NCI-H2107 treated with DMSO at 0.1 percent for 48 hours (cell line): ENCODE measurements around the gene RFX4.
"Not testable (repeated sequence)": the region's sequence is repeated elsewhere in the genome, so short reads cannot be mapped to it uniquely, and the experiment has no call there.

Experiments
- DNase-seq: peaks from one replicate; lab custom pipeline; 2025; ENCODE audit not compliant: unreplicated experiment; lab: John Stamatoyannopoulos, UW

The RFX4 gene

DNA sequence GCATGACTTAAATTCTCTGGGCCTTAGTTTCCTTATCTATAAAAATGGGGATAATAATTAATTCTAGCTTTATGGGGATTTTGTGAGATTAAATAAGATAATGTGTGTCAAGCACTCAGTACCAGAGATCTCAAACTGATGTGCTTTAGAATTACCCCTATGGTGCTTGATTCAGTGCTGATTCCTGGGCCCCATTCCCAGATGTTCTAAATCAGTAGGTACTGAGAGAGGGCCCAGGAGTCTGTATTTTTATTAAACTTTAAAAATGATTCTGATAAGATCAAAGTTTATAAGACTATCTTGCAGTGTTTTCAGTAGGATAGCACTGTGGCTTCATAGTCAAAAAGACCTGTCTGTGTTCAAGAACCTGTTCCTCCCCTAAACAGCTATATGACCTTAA lies 102.6 kb downstream of the RFX4 start:
- DNase-seq, result no peak

DNA sequence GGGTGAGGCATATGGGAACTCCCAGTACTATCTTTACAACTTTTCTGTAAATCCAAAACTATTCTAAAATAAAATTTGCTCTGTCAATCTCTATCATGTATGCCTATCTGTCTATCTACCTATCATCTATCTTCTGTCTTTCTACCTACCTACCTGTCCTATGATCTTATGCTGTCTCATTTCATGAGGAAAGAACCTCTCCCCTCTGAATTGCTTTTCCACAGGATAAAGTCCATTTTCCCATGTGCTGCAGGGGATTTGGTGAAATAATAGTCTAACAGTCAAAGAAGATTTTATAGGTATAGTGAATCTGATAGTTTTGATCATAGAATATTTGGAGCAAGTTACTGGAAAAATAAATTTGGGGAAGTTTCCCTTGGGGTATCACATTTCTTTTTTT lies 104.9 kb downstream of the RFX4 start:
- DNase-seq, result no peak

DNA sequence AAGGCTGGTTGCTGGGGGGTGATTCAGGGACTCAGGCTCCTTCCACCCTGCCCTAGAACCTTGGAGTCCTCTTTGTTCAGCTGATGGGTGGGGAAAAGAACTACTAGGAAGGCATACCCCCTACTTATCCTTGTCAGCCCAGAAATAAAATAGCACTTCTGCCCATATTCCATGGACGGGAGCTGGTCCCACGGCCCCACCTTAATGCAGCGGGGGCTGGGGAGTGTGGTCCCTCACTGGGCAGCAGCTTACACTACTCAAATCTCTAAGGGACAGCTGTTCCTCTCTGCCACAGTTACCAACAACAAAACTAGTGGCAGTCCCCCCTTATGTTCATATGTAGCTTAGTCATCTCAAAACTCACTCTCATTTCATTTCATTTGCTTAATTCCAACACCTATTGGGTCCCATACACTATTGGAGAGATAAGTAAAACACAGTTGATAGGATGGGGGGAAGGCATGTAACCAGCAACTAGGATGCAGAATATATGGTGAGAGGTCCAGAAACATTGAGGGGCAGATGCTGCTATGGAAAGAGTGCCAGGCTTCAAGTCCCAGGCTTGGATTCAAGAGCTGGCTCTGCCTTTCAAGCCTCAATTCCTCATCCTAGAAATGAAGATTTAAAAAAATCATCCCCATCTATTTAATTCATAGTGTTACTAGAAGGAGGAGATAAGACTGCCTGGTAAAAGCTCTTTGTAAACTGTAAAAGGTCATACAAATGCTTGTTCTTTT lies 107.9 kb downstream of the RFX4 start:
- DNase-seq, result no peak

DNA sequence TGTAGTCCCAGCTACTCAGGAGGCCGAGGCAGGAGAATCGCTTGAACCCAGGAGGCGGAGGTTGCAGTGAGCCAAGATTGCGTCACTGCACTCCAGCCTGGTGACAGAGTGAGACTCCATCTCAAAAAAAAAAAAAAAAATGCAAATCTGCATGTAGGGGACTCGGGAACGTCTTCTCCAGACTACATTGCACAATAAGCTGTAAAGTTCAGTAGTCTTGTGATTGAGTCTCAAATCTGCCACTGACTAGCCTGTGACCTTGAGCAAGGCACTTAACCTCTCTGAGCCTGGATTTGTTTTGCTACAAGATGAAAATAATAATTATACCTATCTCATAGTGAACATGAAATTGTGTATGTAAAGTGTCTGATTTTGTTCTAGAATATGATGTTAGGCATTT lies 109.2 kb downstream of the RFX4 start:
- not testable (repeated sequence) for DNase-seq

DNA sequence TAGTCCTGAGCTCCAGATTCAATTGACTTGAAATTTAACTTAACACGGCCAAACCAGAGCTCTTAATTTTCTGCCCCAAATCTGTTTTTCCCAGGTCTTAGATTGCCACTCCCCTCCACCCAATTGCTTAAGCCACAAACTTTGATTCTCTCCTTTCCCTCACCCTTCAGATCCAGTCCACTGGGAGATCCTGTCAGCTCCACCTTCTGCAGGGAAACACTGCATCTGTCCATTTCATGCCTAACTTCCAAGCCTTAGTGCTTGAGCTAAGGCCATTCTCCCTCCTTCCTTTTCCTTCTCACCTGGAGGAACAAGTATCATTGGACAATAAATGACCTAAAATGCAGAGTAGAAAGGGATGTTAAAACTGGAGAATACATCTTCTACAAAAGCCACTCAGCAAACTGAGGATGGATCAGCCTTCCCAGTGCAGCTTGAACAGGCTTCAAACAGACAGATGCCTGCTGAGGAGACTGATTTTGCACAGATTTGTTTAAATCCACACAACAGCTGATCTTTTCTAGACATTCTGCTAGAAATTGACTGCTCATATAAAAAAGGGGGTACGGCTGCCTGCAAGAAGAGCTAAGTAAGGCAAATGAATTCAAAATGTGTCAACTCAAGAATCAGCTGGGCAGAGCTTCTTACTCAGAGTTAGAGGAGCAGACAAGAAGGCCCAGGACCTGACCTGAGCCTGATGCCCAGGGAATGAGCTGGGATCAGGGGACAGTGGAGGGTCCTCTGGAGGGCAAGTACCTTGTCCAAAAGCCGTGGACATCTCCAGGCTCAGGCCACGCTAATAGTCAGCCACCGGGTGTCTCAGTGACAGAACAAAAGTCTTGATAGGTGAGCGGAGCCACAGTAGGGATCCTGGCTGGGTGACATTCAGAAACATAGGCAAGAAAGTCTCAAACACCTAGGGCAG lies 110.4 kb downstream of the RFX4 start:
- no peak for DNase-seq

DNA sequence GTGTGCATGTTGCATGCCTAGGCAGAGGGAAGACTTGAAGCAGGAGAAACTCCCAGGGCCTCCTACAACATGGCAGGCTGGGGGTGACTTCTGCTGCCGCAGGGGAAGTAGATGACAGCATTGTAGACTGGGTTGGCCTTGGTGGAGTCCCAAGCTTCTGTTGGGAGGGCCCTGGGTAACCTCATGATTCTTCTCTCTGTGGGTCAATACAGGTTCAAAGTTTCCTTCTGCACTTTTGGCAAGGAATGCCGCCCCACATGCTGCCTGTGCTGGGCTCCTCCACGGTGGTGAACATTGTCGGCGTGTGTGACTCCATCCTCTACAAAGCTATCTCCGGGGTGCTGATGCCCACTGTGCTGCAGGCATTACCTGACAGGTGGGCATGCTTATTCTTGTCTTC lies 113.3 kb downstream of the RFX4 start:
- no peak for DNase-seq

DNA sequence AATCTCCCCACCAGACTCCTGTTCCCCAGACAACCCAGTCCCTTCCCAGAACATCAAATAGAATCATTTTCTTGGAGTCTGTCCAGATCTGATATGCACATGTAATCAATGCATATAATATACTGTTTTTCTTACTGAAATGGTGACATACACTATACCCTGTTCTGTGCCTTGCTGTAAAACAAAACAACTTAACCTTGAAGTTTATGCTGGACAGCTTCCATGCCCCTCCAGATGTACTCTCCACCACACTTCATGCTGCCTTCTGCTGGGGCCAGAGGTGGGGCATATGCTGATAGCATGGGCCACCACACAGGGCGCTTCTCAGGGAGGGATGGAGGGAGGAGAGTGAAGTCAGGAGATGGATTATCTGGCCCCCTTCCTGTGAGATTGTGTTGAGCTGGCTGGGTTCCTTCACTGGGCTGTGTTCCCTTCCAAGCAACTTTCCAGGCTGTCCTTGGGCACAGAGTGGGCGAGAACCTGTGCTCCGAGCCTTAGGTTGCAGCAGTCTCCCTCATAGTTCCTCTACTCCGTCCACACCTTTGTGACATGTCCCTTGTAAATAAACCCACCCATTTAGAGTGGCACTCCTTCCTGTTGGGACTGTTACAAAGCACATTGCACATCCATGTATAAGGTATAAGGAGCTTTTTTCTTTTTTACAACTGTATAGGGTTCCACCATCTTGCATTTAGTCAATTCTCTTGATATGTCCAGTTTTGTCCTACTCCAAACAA lies 114.0 kb downstream of the RFX4 start:
- DNase-seq, result no peak

DNA sequence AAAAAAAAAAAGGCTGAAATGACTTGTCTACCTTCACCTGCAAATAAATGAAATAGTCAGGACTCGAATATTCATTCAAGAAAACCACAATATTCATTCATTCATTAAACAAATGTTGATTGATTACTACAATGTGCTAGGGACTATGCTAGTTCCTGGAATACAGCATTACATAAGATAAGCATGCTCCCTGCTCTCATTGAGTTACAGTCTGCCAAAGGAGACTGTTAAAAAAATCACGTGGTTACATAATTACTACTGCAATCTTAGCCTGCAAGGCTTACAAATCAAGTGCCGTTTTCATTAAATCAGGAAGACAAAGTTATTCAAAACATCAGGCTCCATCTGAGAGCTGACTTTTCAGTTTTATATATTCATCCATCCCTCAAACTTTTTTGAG lies 121.3 kb downstream of the RFX4 start:
- DNase-seq, result no peak

DNA sequence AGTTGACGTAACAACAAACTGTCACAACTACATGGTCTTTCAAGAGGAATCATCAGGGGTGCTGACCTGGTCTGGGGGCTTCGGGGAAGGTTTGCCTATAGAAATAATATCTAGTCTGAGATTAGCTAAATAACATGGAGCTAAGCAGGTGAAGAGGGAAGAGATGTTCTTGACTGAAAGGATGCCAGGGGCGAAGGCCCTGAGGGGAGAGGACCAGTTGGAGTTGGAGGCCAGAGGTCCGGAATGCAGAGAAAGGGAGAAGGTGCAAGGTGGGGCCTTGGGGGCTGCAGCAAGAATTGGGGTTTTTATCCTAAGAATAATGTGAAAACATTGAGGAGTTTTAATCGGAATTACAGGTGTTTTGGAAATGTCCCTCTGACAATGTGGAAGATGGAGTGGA lies 123.2 kb downstream of the RFX4 start:
- no peak for DNase-seq

DNA sequence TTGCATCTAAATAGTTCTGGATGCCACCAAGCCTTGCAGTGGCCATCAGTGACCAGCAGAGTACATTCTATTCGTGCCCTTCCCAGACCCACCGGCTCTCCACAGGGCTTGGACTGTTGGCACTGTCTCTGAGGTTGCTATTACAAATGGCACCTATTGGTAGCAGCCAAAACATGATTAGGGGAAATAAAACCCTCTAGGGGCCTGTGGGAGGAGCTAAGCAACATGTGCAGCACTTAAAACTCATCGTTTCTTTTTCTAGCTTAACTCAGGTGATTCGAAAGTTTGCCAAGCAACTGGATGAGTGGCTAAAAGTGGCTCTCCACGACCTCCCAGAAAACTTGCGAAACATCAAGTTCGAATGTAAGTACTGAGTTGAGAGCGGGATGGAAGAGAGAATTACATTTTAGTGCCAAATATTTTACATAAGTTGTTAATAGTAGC lies 126.3 kb downstream of the RFX4 start:
- DNase-seq, result no peak

DNA sequence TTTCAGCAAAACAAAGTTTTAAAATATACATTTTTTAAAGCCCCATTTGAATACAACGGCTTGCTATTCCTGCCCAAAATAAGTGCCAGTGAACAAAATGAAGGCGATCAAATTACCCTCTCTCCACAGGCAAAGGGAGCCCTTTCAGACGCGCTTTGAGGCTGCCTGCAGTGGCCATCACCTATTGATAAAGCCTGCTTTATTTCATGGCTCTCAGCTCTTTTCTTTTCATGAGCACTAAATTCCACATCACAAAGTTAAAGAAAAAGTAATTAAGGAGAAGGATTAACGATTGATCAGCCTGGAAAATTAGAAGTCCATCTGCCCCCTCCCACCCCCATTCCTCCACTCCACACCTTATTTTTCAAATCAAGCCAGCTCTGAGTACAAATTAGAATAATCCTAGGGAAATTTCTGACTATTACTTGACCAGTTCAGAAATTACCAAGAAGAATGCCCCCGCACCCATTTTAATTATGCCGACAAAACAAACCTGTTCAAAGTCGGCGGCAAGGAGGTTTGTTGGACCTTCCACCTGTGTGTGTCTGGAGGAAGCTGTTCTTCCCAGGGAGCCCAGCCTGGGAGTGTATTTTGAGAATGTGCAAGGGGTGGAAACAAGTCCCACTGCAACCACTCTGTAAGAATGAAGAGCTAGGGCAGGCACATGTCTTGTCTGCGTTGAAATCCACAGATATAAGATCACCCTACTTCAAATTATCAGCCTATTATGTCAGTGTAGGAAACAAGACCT lies 127.5 kb downstream of the RFX4 start:
- DNase-seq, result peak; percentile 18

DNA sequence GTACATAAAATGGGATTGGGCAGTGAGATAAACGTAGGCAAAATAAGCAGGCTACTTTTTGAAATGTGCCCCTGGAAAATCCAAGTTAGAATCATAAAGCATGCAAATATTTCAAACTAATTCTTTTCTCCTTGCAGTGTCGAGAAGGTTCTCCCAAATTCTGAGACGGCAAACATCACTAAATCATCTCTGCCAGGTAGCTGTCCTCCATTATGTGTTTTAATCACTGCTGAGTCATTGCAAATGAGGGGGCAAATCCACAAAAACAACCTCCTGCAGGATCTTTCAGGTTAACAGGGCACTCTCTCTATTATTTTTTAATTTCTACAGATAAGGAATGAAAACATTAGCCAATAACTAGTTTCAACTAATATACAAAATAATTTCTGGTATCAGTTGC lies 128.5 kb downstream of the RFX4 start:
- no peak for DNase-seq

DNA sequence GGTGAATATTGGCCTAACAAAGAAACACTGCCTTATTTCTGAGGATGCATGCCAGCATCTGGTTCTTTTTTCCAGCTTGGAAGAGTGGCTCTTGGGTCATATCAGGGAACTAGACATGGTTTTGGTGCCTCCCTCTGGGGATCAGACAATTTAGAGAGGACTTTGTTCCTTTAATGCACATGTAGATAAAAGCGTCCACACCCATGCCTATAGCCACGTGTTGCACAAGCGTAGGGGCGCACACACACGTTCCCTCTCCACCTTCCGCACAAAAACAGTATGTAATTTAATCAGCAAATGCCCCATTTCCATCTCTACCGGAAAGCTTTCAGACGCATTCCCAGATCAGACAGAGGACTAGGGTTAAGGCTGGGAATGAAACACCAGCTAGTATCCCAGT lies 130.0 kb downstream of the RFX4 start:
- DNase-seq, result no peak

DNA sequence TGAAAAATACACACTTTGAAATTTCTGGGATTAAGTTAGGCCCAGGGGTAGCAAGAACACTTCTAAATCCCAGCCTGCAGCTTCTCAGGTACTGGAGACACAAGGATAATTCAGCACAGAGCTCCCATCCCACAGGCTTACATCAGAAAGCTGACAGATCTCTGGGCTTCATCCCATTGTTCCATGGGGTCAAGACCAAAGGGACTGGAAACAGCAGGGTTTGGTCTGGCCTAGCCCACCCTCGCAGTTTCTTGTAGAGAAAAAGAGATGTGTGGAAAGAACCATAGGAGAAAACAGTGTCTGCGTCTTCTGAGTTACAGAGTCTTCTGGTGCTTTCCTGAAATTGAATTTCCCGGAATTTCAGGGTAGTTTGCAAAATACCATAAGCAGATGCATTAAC lies 132.1 kb downstream of the RFX4 start:
- DNase-seq, result no peak

DNA sequence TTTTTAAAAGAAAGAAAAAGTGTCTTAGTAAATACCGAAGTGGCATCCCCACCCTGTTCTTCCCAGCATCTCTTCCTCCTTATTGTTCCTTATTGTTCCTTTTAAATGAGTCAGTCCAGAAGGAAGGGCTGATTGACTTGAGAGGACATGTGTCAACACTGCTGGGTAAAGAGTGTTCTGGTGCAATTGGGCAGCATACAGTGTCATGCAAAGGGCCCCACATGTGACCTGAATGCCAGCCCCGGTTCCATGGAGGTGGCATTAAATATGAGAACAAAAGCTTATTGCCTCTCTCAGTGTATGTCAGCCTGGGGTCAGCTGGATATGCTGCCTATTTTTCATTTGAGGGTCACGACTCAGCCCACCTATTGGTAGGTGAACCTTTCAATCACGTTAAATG lies 132.8 kb downstream of the RFX4 start:
- DNase-seq, result no peak

DNA sequence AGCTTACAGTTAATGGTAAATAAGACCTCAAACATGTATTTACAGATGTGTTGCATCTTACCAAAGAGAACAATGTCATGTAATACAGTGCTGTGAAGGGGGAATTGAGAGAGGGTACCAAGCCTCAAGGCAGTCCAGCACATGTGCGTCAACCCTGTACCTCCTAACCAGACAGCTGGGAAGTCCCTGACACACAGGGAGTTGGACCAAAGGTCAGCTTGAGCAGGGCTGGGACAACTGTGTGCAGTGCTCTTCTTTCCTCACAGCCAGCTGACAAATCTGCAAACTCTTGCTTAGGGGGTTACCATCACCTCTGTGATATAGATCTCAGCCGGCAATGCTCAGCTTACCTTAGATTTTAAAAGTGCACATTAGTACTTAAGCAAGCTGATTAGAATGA lies 134.9 kb downstream of the RFX4 start:
- no peak for DNase-seq

DNA sequence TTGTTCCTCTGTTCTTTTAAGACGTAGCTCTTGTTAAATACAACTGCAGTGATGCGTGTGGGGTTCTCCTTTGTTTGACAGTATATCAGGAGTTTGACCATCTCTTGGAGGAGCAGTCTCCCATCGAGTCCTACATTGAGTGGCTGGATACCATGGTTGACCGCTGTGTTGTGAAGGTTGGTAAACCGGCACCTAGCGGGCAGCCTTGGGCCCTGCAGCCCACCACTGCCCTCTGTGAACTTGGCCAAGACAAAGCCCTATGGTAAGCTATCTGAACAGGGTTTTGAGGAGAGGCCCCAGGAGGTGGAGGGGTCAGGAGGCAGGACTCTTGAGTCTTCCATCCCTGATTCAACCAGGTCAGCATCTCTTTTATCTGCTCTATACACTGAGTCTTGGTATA lies 137.1 kb downstream of the RFX4 start:
- no peak for DNase-seq

DNA sequence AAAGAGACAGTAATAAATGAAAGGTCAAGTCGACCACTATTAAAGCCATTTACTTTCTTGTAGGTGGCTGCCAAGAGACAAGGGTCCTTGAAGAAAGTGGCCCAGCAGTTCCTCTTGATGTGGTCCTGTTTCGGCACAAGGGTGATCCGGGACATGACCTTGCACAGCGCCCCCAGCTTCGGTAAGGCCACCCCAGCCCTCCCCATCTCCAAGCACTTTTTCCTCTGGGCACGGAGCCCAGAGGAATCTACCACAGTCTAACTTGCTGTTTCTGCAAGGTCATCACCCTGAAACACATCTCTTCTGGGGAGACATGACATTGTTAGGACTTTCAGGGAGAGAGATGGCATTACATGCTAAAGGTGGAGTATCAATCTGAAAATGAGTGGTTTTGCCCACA lies 137.9 kb downstream of the RFX4 start:
- DNase-seq, result no peak

DNA sequence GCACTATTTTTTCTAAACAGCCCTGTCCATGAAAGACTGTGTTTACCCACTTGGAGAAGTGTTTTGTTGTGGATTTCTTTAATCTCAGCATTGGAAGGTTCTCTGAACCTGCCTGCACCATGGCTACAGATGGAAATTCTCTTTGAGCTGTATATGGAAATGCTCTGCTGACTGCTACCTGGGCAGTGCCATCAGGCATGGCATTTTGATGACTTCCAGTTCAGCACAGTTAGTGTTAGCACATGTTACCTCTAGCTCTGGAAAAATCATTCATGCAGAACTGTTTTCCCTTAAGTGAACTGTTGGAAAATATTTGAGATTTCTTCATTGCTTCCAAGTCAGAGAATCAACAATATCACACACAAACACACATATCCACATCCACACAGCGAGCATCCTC lies 139.1 kb downstream of the RFX4 start:
- peak; percentile 52 for DNase-seq

DNA sequence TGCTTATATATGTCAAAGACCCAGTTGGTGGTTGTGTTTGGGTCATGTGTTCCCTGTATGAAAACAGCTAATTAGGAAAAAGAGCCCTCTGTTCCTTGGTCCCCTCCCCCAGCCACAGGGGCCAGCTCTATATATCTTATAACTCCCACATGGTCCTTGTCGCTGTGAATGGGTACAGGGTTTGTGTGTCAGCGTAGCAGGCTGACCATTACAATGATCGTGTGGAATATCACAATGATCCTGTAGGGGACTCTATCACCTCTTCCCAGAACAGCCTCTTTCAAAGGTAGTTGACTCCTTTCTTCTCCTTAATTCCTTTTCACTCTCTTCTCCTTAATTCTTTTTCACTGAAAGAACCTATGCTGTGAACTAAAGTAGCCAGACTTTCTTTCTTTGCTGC lies 140.0 kb downstream of the RFX4 start:
- no peak for DNase-seq

DNA sequence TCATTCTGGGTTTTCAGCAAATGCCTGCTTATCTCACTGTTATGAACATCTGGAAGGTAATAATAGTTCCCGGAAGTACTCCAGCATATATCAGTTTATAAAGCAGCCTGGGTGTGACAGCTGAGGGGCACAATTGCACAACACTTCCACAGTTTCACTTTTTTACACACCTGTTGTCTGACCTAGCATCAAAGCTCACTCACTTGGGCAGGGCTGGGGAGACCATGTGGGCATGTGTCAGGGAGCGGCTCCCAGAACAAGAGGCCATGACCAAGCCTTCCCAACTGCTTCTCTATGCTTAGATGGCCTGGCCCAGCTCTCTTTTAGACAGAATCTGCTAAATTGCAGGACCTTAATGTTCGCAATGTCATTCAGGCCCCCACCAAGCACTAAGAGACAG lies 140.6 kb downstream of the RFX4 start:
- no peak for DNase-seq
